H1 (cell line): Measurements from ENCODE around the gene KDSR. TPM values are rescaled to one million over a fixed set of nuclear protein-coding genes. Genes with fewer than 3 reads are reported as not detected.

Experiments
- CTCF ChIA-PET: fragments of 300-600 bp; sonication (Branson Sonifier 250); formaldehyde crosslinking; loops from one replicate; lab custom pipeline; 2021; ENCODE audit not compliant: partially characterized antibody; lab: Charles Lee
- POLR2A ChIA-PET: fragments of 300-600 bp; sonication (Branson Sonifier 250); formaldehyde crosslinking; loops from one replicate; lab custom pipeline; 2021; ENCODE audit warnings: inconsistent platforms; ENCODE audit not compliant: partially characterized antibody; lab: Charles Lee
- DNase-seq, 2 experiments: peaks; one replicate each; pipeline versions ENCODE4 v3.0.0 to v3.0.0-alpha.2; 2010 to 2022; ENCODE audit warnings: low spot score in 2 of 2, low read depth in 1 of 2, mixed read lengths in 1 of 2
- FAIRE-seq: peaks from 2 replicates; lab custom pipeline; 2011; peaks lifted over from hg19 to GRCh38; lab: Jason Lieb, UNC
- H2AFZ ChIP-seq: 2 replicates; pipeline ENCODE4 v1.8.1; 2012; ENCODE audit warnings: low read length, inconsistent platforms
- H2AK5ac ChIP-seq: 2 replicates; pipeline ENCODE4 v1.6.1; 2013; ENCODE audit warnings: low read depth, low read length
- H2BK120ac ChIP-seq: replicated peaks from 2 replicates; pipeline ENCODE3; 2013; ENCODE audit warnings: low read depth, low read length, inconsistent platforms
- H2BK12ac ChIP-seq: 2 replicates; pipeline ENCODE4 v1.6.1; 2013; ENCODE audit warnings: low read depth, low read length
- H2BK15ac ChIP-seq: 2 replicates; pipeline ENCODE4 v1.6.1; 2013; ENCODE audit warnings: low read length
- H2BK20ac ChIP-seq: 2 replicates; pipeline ENCODE4 v1.6.1; 2013; ENCODE audit warnings: low read length
- H2BK5ac ChIP-seq: 2 replicates; pipeline ENCODE4 v1.6.1; 2013; ENCODE audit warnings: low read depth, low read length
- H3K14ac ChIP-seq: 2 replicates; pipeline ENCODE4 v1.6.1; 2013; ENCODE audit warnings: inconsistent platforms; ENCODE audit not compliant: insufficient read length
- H3K18ac ChIP-seq: 2 replicates; pipeline ENCODE4 v1.6.1; 2013; ENCODE audit warnings: low read length; ENCODE audit errors: extremely low read depth
- H3K23ac ChIP-seq: 2 replicates; pipeline ENCODE4 v1.6.1; 2013; ENCODE audit warnings: inconsistent platforms; ENCODE audit not compliant: insufficient read length
- H3K23me2 ChIP-seq: 2 replicates; pipeline ENCODE4 v1.6.1; 2013; ENCODE audit warnings: low read depth, low read length
- H3K27ac ChIP-seq: 2 replicates; pipeline ENCODE4 v1.6.1; 2011; ENCODE audit warnings: low read depth, low read length, inconsistent platforms
- H3K27me3 ChIP-seq, 4 experiments: replicated peaks in 1 of 4; 1 replicate in 1 of 4; 2 replicates in 3 of 4; pipeline versions ENCODE4 v1.6.1 to v1.8.1; 2011 to 2013; ENCODE audit warnings: low read length in 3 of 4, mild to moderate bottlenecking in 3 of 4, inconsistent platforms in 2 of 4, mixed read lengths in 2 of 4, moderate library complexity in 1 of 4; ENCODE audit not compliant: control insufficient read depth in 3 of 4, insufficient read depth in 3 of 4; ENCODE audit errors: extremely low read depth in 1 of 4
- H3K36me3 ChIP-seq, 4 experiments: 2 replicates each; pipeline versions ENCODE4 v1.6.1 to v1.8.1; 2011 to 2013; ENCODE audit warnings: mild to moderate bottlenecking in 4 of 4, low read length in 3 of 4, moderate library complexity in 2 of 4, control low read depth in 1 of 4, inconsistent platforms in 1 of 4; ENCODE audit not compliant: insufficient read depth in 4 of 4, control insufficient read depth in 2 of 4
- H3K4ac ChIP-seq: replicated peaks from 2 replicates; pipeline ENCODE3; 2013; ENCODE audit warnings: low read length, low read depth, mixed read lengths, inconsistent platforms; ENCODE audit not compliant: insufficient read length
- H3K4me1 ChIP-seq, 4 experiments: replicated peaks in 1 of 4; 1 replicate in 1 of 4; 2 replicates in 3 of 4; pipeline versions ENCODE4 v1.6.1 to v1.8.1; 2011 to 2013; ENCODE audit warnings: low read length in 3 of 4, inconsistent platforms in 2 of 4, mixed read lengths in 1 of 4; ENCODE audit not compliant: insufficient read depth in 4 of 4, control insufficient read depth in 3 of 4
- H3K4me2 ChIP-seq, 2 experiments: 2 replicates each; pipeline versions ENCODE4 v1.6.1 to v1.8.1; 2011 to 2013; ENCODE audit warnings: low read depth in 2 of 2, low read length in 2 of 2, control low read depth in 1 of 2, inconsistent platforms in 1 of 2, mild to moderate bottlenecking in 1 of 2; ENCODE audit not compliant: insufficient read depth in 1 of 2
- H3K4me3 ChIP-seq, 4 experiments: fragments of 200-600, 300-600 bp in 1 of 4; sonication (generic), shearing (Covaris generic), sonication (Bioruptor Twin) in 1 of 4; 2 replicates each; pipeline versions ENCODE4 v1.5.1 to v1.8.1; 2011 to 2016; ENCODE audit warnings: low read length in 4 of 4, low read depth in 3 of 4, control low read depth in 2 of 4, inconsistent platforms in 2 of 4, mild to moderate bottlenecking in 2 of 4, mixed read lengths in 1 of 4, moderate library complexity in 1 of 4; ENCODE audit not compliant: insufficient read depth in 2 of 4; ENCODE audit errors: extremely low read depth in 1 of 4
- H3K56ac ChIP-seq: replicated peaks from 2 replicates; pipeline ENCODE3; 2013; ENCODE audit warnings: low read depth, mild to moderate bottlenecking, mixed read lengths, low read length, inconsistent platforms; ENCODE audit not compliant: insufficient read length
- H3K79me1 ChIP-seq: 2 replicates; pipeline ENCODE4 v1.6.1; 2013; ENCODE audit warnings: low read depth, low read length, control low read depth
- H3K79me2 ChIP-seq, 2 experiments: 2 replicates each; pipeline versions ENCODE4 v1.6.1 to v1.8.1; 2012 to 2013; ENCODE audit warnings: low read length in 2 of 2, mild to moderate bottlenecking in 2 of 2, inconsistent platforms in 1 of 2; ENCODE audit not compliant: insufficient read depth in 2 of 2, control insufficient read depth in 1 of 2
- H3K9ac ChIP-seq, 4 experiments: replicated peaks in 1 of 4; 1 replicate in 1 of 4; 2 replicates in 3 of 4; pipeline versions ENCODE4 v1.6.1 to v1.8.1; 2011 to 2013; ENCODE audit warnings: low read depth in 3 of 4, low read length in 3 of 4, control low read depth in 2 of 4, mild to moderate bottlenecking in 2 of 4, moderate library complexity in 2 of 4, inconsistent platforms in 1 of 4; ENCODE audit errors: extremely low read depth in 1 of 4
- H3K9me3 ChIP-seq, 2 experiments: 2 replicates each; pipeline versions ENCODE4 v1.6.1 to v1.8.1; 2012 to 2013; ENCODE audit warnings: mild to moderate bottlenecking in 2 of 2, moderate library complexity in 2 of 2, control low read depth in 1 of 2, inconsistent platforms in 1 of 2, low read depth in 1 of 2, low read length in 1 of 2, mixed read lengths in 1 of 2; ENCODE audit not compliant: insufficient read depth in 2 of 2
- H4K20me1 ChIP-seq, 2 experiments: replicated peaks in 1 of 2; 2 replicates each; pipeline versions ENCODE3 to v1.8.1; 2011 to 2013; ENCODE audit warnings: inconsistent platforms in 2 of 2, low read length in 2 of 2, mild to moderate bottlenecking in 1 of 2; ENCODE audit not compliant: insufficient read depth in 2 of 2, control insufficient read depth in 1 of 2
- H4K5ac ChIP-seq: 2 replicates; pipeline ENCODE4 v1.6.1; 2013; ENCODE audit warnings: low read length, low read depth, mixed read lengths, inconsistent platforms; ENCODE audit not compliant: insufficient read length
- H4K8ac ChIP-seq: 2 replicates; pipeline ENCODE4 v1.8.0; 2013; ENCODE audit warnings: mild to moderate bottlenecking, moderate library complexity, low read length, inconsistent platforms; ENCODE audit not compliant: insufficient read depth; ENCODE audit errors: extremely low read depth
- H4K91ac ChIP-seq: replicated peaks from 2 replicates; pipeline ENCODE3; 2013; ENCODE audit warnings: low read length, mixed read lengths, inconsistent platforms; ENCODE audit not compliant: insufficient read length
- E2F6 ChIP-seq: IDR thresholded peaks from 2 replicates; pipeline ENCODE4 v1.6.1; 2012; ENCODE audit warnings: inconsistent platforms
- POLR2AphosphoS5 ChIP-seq: IDR thresholded peaks from 2 replicates; pipeline ENCODE4 v1.6.1; 2011; ENCODE audit warnings: low read depth, low read length
- SRF ChIP-seq: IDR thresholded peaks from 2 replicates; pipeline ENCODE4 v1.6.1; 2011; ENCODE audit warnings: mild to moderate bottlenecking, low read depth, low read length, moderate library complexity
- SUZ12 ChIP-seq: fragments of 200-600 bp; sonication (generic); IDR thresholded peaks from 2 replicates; pipeline ENCODE4 v1.6.1; 2012; ENCODE audit warnings: mild to moderate bottlenecking, inconsistent platforms, low read length, moderate library complexity, mixed read lengths
- WGBS, 2 experiments: shearing (Covaris generic) in 1 of 2; methylation state at CpG; one replicate each; pipeline versions ENCODE4 v1.1.6 to v1.1.7; 2013 to 2015; ENCODE audit warnings: low lambda C conversion rate in 2 of 2, mixed read lengths in 2 of 2, inconsistent platforms in 1 of 2, low coverage in 1 of 2, missing lambda C conversion rate in 1 of 2; ENCODE audit not compliant: insufficient replicate concordance in 2 of 2, insufficient coverage in 1 of 2, insufficient read length in 1 of 2; ENCODE audit errors: extremely low coverage in 1 of 2, missing lambda C conversion rate in 1 of 2; 5-methylcytosine and 5-hydroxymethylcytosine counted together
- polyA plus RNA-seq, 7 experiments: library from polyadenylated mRNA; depleted of rRNA in 3 of 7; stranded (reverse) in 5 of 7; unstranded in 2 of 7; fragments of >200 nt in 5 of 7; fragments of 200-250 nt in 2 of 7; gene quantifications; 1 replicate in 5 of 7; 2 replicates in 1 of 7; 4 replicates in 1 of 7; pipeline versions ENCODE4 v1.2.1 to v1.2.3, GENCODE V29; 2011 to 2013; ENCODE audit warnings: missing spikeins in 2 of 7, mixed read lengths in 2 of 7
- total RNA-seq: library from RNA; stranded (reverse); fragmentation: NEBNext Ultra II Directional; extraction: Animal tissue kit (Norgen Biotek cat#: 25700); gene quantifications from 2 replicates; pipeline ENCODE4 v1.2.1, GENCODE V29; 2021

Gene KDSR
- total and polyA plus RNA-seq, 2 of the 8 experiments (the other 6 are each of a cell fraction or from before 2014, with no cell fraction given): 12.4 to 50.5 TPM

GRCh38 chr18:63307551-63308200 lies 59.3 kb downstream of the KDSR start:
- H4K91ac ChIP-seq: no peak overlapping the region
- no peak overlapping the region for H3K27ac ChIP-seq
- no peak overlapping the region for H2BK5ac ChIP-seq
- WGBS, 2 experiments: 90% methylated on average over 2 of the region's 2 CpGs; no CpG with 5 or more reads in 1 of the 2 experiments
- H2BK20ac ChIP-seq: no peak overlapping the region
- H3K14ac ChIP-seq: no peak overlapping the region
- TF ChIP-seq SRF: no peak
- TF ChIP-seq SUZ12: no peak
- TF ChIP-seq E2F6: no peak
- no peak for TF ChIP-seq POLR2AphosphoS5
- H3K79me1 ChIP-seq: no peaks in the 10 kb centered on the region
- H3K9me3 ChIP-seq: no peaks in the 10 kb centered on the region
- no peak overlapping the region for H2BK120ac ChIP-seq
- H3K23me2 ChIP-seq: no peaks in the 10 kb centered on the region
- H3K4me1 ChIP-seq: no peaks in the 10 kb centered on the region
- H3K56ac ChIP-seq: no peak overlapping the region
- H2AFZ ChIP-seq: no peak overlapping the region
- no peak overlapping the region for H3K23ac ChIP-seq
- no peaks in the 10 kb centered on the region for H3K36me3 ChIP-seq
- ChIA-PET POLR2A (no interaction called here), CTCF (interaction anchor here (0.7 to 3.8 kb wide), 9 partner anchors 9 to 287 kb away, joined by 3 to 16 read pairs (median 3); no protein-coding TSS in a partner anchor)
- H3K79me2 ChIP-seq: no peaks in the 10 kb centered on the region
- DNase-seq: no peak
- no peaks in the 10 kb centered on the region for H4K20me1 ChIP-seq
- no peak overlapping the region for H3K18ac ChIP-seq
- no peak overlapping the region for H3K9ac ChIP-seq
- H3K4me3 ChIP-seq: no peak overlapping the region
- no peak overlapping the region for H3K4me2 ChIP-seq
- no peak overlapping the region for H2BK12ac ChIP-seq
- no peak overlapping the region for H2AK5ac ChIP-seq
- H2BK15ac ChIP-seq: no peak overlapping the region
- no peak for FAIRE-seq
- H4K8ac ChIP-seq: no peak overlapping the region
- no peak overlapping the region for H3K4ac ChIP-seq
- no peak overlapping the region for H4K5ac ChIP-seq
- H3K27me3 ChIP-seq: no peaks in the 10 kb centered on the region
